Endothelial cell (in vitro differentiated cells): ENCODE data around the gene EPSTI1. TPM values are rescaled to one million over a fixed set of nuclear protein-coding genes. Genes with fewer than 3 reads are reported as not detected.

Experiments
- DNase-seq: peaks from one replicate; pipeline ENCODE4 v3.0.0; 2021; ENCODE audit warnings: low spot score
- H3K27ac Mint-ChIP-seq: one replicate; pipeline ENCODE4 v1.8.0; 2021; ENCODE audit warnings: mixed read lengths, inconsistent platforms; ENCODE audit not compliant: unreplicated experiment
- H3K27me3 Mint-ChIP-seq: one replicate; pipeline ENCODE4 v1.8.0; 2021; ENCODE audit warnings: mild to moderate bottlenecking, moderate library complexity, mixed read lengths, inconsistent platforms; ENCODE audit not compliant: unreplicated experiment
- H3K36me3 Mint-ChIP-seq: one replicate; pipeline ENCODE4 v1.8.0; 2021; ENCODE audit warnings: mild to moderate bottlenecking, low read depth, mixed read lengths, inconsistent platforms; ENCODE audit not compliant: unreplicated experiment
- H3K4me1 Mint-ChIP-seq: one replicate; pipeline ENCODE4 v1.8.0; 2021; ENCODE audit warnings: mild to moderate bottlenecking, mixed read lengths, inconsistent platforms; ENCODE audit not compliant: unreplicated experiment
- H3K4me3 Mint-ChIP-seq: one replicate; pipeline ENCODE4 v1.8.0; 2021; ENCODE audit warnings: mild to moderate bottlenecking, mixed read lengths, inconsistent platforms; ENCODE audit not compliant: unreplicated experiment
- H3K9me3 Mint-ChIP-seq: one replicate; pipeline ENCODE4 v1.8.0; 2021; ENCODE audit warnings: mixed read lengths, inconsistent platforms; ENCODE audit not compliant: unreplicated experiment
- CTCF ChIP-seq: fragments of 200-600 bp; sonication (generic); IDR thresholded peaks from one replicate; pipeline ENCODE4 v1.5.0; 2021; ENCODE audit warnings: antibody characterized with exemption; ENCODE audit not compliant: unreplicated experiment
- total RNA-seq: library from RNA; stranded (reverse); fragmentation: NEBNext Ultra II Directional; extraction: Animal tissue kit (Norgen Biotek cat#: 25700); gene quantifications from one replicate; pipeline ENCODE4 v1.2.1, GENCODE V29; 2021; ENCODE audit not compliant: unreplicated experiment

Gene EPSTI1
- total RNA-seq, 1 donor from 2014 or later = 0.77 TPM

GRCh38 chr13:43006893-43007631 is 15.0 kb upstream of the EPSTI1 start:
- no peak for DNase-seq
- no peaks in the 10 kb centered on the region for H3K9me3 Mint-ChIP-seq
- H3K4me3 Mint-ChIP-seq = no peak overlapping the region
- H3K27ac Mint-ChIP-seq = no peak overlapping the region
- H3K27me3 Mint-ChIP-seq = peaks cover under 1% of the 10 kb centered on the region
- no peaks in the 10 kb centered on the region for H3K4me1 Mint-ChIP-seq
- TF ChIP-seq CTCF = no peak
- no peaks in the 10 kb centered on the region for H3K36me3 Mint-ChIP-seq

GRCh38 chr13:43005460-43006236 is 13.6 kb upstream of the EPSTI1 start:
- Mint-ChIP-seq H3K36me3 (no peaks in the 10 kb centered on the region), H3K27ac (no peak overlapping the region), H3K9me3 (no peaks in the 10 kb centered on the region), H3K4me3 (no peak overlapping the region), H3K4me1 (no peaks in the 10 kb centered on the region), H3K27me3 (peaks cover 2% of the 10 kb centered on the region)
- no peak for TF ChIP-seq CTCF
- DNase-seq = no peak

GRCh38 chr13:43003729-43004128 is 11.7 kb upstream of the EPSTI1 start:
- H3K27ac Mint-ChIP-seq = no peak overlapping the region
- H3K4me1 Mint-ChIP-seq = no peaks in the 10 kb centered on the region
- H3K36me3 Mint-ChIP-seq = no peaks in the 10 kb centered on the region
- no peak overlapping the region for H3K4me3 Mint-ChIP-seq
- no peak for TF ChIP-seq CTCF
- H3K27me3 Mint-ChIP-seq = peaks cover 4% of the 10 kb centered on the region
- H3K9me3 Mint-ChIP-seq = no peaks in the 10 kb centered on the region
- no peak for DNase-seq

GRCh38 chr13:43003010-43003409 is 11.0 kb upstream of the EPSTI1 start:
- DNase-seq = no peak
- Mint-ChIP-seq H3K27ac (no peak overlapping the region), H3K9me3 (no peaks in the 10 kb centered on the region), H3K4me1 (no peaks in the 10 kb centered on the region), H3K36me3 (no peaks in the 10 kb centered on the region), H3K27me3 (peaks cover 4% of the 10 kb centered on the region), H3K4me3 (no peak overlapping the region)
- no peak for TF ChIP-seq CTCF

- no peak for TF ChIP-seq CTCF
- no peak overlapping the region for H3K27ac Mint-ChIP-seq
- no peak for DNase-seq
- H3K4me3 Mint-ChIP-seq = no peak overlapping the region
- peaks cover 5% of the 10 kb centered on the region for H3K27me3 Mint-ChIP-seq
- no peaks in the 10 kb centered on the region for H3K36me3 Mint-ChIP-seq
- H3K9me3 Mint-ChIP-seq = no peaks in the 10 kb centered on the region
- H3K4me1 Mint-ChIP-seq = no peaks in the 10 kb centered on the region
Observed at GRCh38 chr13:43002021-43002420, 10.0 kb upstream of the EPSTI1 start.
